GM19468 (cell line): ENCODE data around the gene TNRC6A.
"Not testable (repeated sequence)": the region's sequence is repeated elsewhere in the genome, so short reads cannot be mapped to it uniquely, and the experiment has no call there.

ENCODE experiments used
- ATAC-seq: cut with Tn5 transposase; IDR thresholded peaks from one replicate; pipeline ENCODE4 v1.9.1; 2021; ENCODE audit warnings: mild to moderate bottlenecking, moderate library complexity, moderate number of reproducible peaks; ENCODE audit not compliant: unreplicated experiment; ENCODE audit errors: extremely low read depth

Gene TNRC6A

GRCh38 chr16:24729243-24729950, at the start of gene TNRC6A:
TSS of gene TNRC6A (plus strand) at chr16:24729651. CDS start at chr16:24729842, 191 bp downstream.
- ATAC-seq = peak; percentile 80

- no peak for ATAC-seq
Measured at GRCh38 chr16:24681793-24682192, 47.7 kb upstream of the TNRC6A start.

GRCh38 chr16:24683250-24683649, 46.2 kb upstream of the TNRC6A start:
- ATAC-seq = no peak

- no peak for ATAC-seq
Measured at GRCh38 chr16:24683847-24684493, 45.5 kb upstream of the TNRC6A start.

GRCh38 chr16:24685539-24686432, 43.7 kb upstream of the TNRC6A start:
- ATAC-seq = no peak

GRCh38 chr16:24686678-24687077, 42.8 kb upstream of the TNRC6A start:
- ATAC-seq = no peak

- ATAC-seq = no peak
Measured at GRCh38 chr16:24688359-24688758, 41.1 kb upstream of the TNRC6A start.

GRCh38 chr16:24689128-24689527, 40.3 kb upstream of the TNRC6A start:
- ATAC-seq = no peak

GRCh38 chr16:24692854-24693253, 36.6 kb upstream of the TNRC6A start:
- no peak for ATAC-seq

- ATAC-seq = no peak
Measured at GRCh38 chr16:24694931-24695330, 34.5 kb upstream of the TNRC6A start.

- ATAC-seq = no peak
Measured at GRCh38 chr16:24696699-24697098, 32.8 kb upstream of the TNRC6A start.

- no peak for ATAC-seq
Measured at GRCh38 chr16:24698308-24698707, 31.1 kb upstream of the TNRC6A start.

GRCh38 chr16:24699151-24699723, 30.2 kb upstream of the TNRC6A start:
- no peak for ATAC-seq

- no peak for ATAC-seq
Measured at GRCh38 chr16:24700549-24701392, 28.7 kb upstream of the TNRC6A start.

- ATAC-seq = no peak
Measured at GRCh38 chr16:24701521-24701951, 27.9 kb upstream of the TNRC6A start.

- ATAC-seq = not testable (repeated sequence)
Measured at GRCh38 chr16:24707760-24708159, 21.7 kb upstream of the TNRC6A start.

GRCh38 chr16:24713379-24713778, 16.1 kb upstream of the TNRC6A start:
- ATAC-seq = no peak

GRCh38 chr16:24717411-24717810, 12.0 kb upstream of the TNRC6A start:
- ATAC-seq = no peak

GRCh38 chr16:24718967-24719521, 10.4 kb upstream of the TNRC6A start:
- ATAC-seq = no peak
